ENCODE data around the gene RSRC1. TPM values are rescaled to one million over a fixed set of nuclear protein-coding genes. Genes with fewer than 3 reads are reported as not detected.

The RSRC1 gene
- total and polyA plus RNA-seq, 7 donors, result 14.9 to 60.7 (median 41.0) TPM

DNA sequence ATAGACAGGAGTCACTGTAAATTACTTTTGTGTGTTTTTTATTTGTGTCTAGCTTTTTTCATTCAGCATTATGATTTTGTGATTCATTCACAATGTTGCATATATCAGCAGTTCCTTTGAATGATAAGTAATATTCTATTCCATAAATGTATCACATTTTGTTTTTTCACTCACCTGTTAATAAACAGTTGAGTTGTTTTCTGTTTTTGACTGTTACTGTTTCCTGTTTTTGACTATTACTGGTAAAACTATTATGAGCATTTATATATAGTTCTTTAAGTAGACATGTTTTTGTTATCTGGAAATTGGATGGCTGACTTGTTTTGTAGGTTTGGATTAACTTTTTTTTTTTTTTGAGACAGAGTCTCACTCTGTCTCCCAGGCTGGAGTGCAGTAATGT, 138.4 kb downstream of the RSRC1 start:
- H3K4me1 ChIP-seq, result no peaks in the 10 kb centered on the region
- TF ChIP-seq EP300 (IDR thresholded peaks at IDR 0.05), result no peak
- no peak overlapping the region for H3K4me3 ChIP-seq
- intact Hi-C loops (cut with DNase I), result no loop called here
- H3K36me3 ChIP-seq, result peaks cover 0 to 8% (median 0%) of the 10 kb centered on the region in 4 donors
- H3K27me3 ChIP-seq, result no peaks in the 10 kb centered on the region
- peaks cover 0 to 2% (median 0%) of the 10 kb centered on the region in 4 donors for H3K9me3 ChIP-seq
- no peak overlapping the region for H3K27ac ChIP-seq
- no peak for DNase-seq

DNA sequence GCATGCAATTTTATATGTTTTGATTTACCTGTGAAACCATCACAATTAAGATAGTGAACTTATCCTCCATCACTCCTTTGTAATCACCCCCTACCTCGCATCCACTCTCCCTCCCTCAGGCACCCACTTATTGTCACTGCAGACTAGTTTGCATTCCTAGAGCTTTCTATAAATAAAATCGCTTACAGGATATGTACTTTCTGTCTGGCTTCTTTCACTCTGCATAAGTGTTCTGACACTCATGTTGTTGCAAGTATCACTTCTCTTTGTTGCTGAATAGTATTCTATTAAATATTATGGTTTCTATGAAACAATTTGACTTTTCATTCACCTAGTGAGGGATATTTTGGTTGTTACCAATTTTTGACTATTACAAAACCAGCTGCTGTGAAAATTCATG, 139.3 kb downstream of the RSRC1 start:
- TF ChIP-seq EP300 (IDR thresholded peaks at IDR 0.05), result no peak
- no peak for TF ChIP-seq POLR2AphosphoS5 (IDR thresholded peaks at IDR 0.05)
- no peak for TF ChIP-seq POLR2A (IDR thresholded peaks at IDR 0.05)
- TF ChIP-seq, protein P1, sequence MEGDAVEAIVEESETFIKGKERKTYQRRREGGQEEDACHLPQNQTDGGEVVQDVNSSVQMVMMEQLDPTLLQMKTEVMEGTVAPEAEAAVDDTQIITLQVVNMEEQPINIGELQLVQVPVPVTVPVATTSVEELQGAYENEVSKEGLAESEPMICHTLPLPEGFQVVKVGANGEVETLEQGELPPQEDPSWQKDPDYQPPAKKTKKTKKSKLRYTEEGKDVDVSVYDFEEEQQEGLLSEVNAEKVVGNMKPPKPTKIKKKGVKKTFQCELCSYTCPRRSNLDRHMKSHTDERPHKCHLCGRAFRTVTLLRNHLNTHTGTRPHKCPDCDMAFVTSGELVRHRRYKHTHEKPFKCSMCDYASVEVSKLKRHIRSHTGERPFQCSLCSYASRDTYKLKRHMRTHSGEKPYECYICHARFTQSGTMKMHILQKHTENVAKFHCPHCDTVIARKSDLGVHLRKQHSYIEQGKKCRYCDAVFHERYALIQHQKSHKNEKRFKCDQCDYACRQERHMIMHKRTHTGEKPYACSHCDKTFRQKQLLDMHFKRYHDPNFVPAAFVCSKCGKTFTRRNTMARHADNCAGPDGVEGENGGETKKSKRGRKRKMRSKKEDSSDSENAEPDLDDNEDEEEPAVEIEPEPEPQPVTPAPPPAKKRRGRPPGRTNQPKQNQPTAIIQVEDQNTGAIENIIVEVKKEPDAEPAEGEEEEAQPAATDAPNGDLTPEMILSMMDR (IDR thresholded peaks at IDR 0.05), result no peak
- no peak overlapping the region for H3K4me3 ChIP-seq
- no peaks in the 10 kb centered on the region for H3K4me1 ChIP-seq
- no peaks in the 10 kb centered on the region for H3K27me3 ChIP-seq
- no peak overlapping the region for H3K27ac ChIP-seq
- 82 to 95% methylated on average over 2 of the region's 2 CpGs for WGBS, 2 donors
- peaks cover 0 to 8% (median 0%) of the 10 kb centered on the region in 4 donors for H3K36me3 ChIP-seq
- intact Hi-C loops (cut with DNase I), result no loop called here
- no peaks in the 10 kb centered on the region for H3K9me3 ChIP-seq
- DNase-seq, result no peak

DNA sequence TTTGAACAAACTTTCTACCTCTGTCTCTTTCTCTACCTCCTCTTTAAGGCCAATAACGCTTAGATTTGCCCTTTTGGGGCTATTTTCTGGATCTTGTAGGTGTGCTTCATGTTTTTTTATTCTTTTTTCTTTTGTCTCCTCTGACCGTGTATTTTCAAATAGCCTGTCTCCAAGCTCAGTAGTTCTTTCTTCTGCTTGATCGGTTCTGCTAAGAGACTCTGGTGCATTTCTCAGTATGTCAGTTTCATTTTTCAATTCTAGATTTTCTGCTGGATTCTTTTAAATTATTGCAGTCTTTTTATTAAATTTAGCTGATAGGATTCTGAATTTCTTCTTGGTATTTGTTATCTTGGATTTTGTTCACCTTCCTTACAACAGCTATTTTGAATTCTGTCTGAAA, 148.7 kb downstream of the RSRC1 start:
- 78 to 80% methylated on average over 3 of the region's 3 CpGs for WGBS, 2 donors
- Histone ChIP-seq H3K9me3 (peaks cover 0 to 3% (median 0%) of the 10 kb centered on the region in 4 donors), H3K27me3 (no peaks in the 10 kb centered on the region), H3K36me3 (no peaks in the 10 kb centered on the region), H3K27ac (no peak overlapping the region), H3K4me3 (no peak overlapping the region), H3K4me1 (no peaks in the 10 kb centered on the region)
- intact Hi-C loops (cut with DNase I), result no loop called here
- no peak for DNase-seq
- TF ChIP-seq POLR2AphosphoS5 (IDR thresholded peaks at IDR 0.05) (no peak), POLR2A (IDR thresholded peaks at IDR 0.05) (no peak), EP300 (IDR thresholded peaks at IDR 0.05) (no peak)
- TF ChIP-seq, protein P1 (IDR thresholded peaks at IDR 0.05), result no peak

DNA sequence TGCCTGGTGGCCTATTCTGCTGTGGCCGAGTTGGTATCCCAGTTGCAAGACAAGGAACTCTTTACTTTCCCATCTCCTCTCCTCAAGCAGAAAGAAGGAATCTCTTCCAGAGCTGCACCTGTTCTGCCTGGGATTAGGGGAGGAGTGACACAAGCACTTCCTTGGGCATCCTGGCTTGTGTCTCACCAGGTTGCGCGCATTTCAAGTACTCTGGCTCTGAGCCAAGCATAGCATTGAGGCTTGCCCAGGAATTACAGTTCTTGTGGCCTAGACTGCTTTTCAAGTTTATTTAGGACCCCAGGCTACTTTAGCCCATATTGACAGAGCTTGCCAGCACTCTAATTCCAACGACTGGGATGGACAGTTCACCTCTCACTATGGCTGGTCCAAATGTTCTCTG, 150.5 kb downstream of the RSRC1 start:
- Histone ChIP-seq H3K36me3 (no peaks in the 10 kb centered on the region), H3K4me1 (no peaks in the 10 kb centered on the region), H3K4me3 (no peak overlapping the region), H3K9me3 (peaks cover 0 to 3% (median 0%) of the 10 kb centered on the region in 4 donors), H3K27me3 (no peaks in the 10 kb centered on the region), H3K27ac (no peak overlapping the region)
- 94 to 95% methylated on average over 4 of the region's 4 CpGs for WGBS, 2 donors
- TF ChIP-seq, protein P1 (IDR thresholded peaks at IDR 0.05), result no peak
- TF ChIP-seq POLR2AphosphoS5 (IDR thresholded peaks at IDR 0.05), result no peak
- no peak for TF ChIP-seq EP300 (IDR thresholded peaks at IDR 0.05)
- no peak for TF ChIP-seq POLR2A (IDR thresholded peaks at IDR 0.05)
- intact Hi-C loops (cut with DNase I), result no loop called here
- DNase-seq, result no peak

DNA sequence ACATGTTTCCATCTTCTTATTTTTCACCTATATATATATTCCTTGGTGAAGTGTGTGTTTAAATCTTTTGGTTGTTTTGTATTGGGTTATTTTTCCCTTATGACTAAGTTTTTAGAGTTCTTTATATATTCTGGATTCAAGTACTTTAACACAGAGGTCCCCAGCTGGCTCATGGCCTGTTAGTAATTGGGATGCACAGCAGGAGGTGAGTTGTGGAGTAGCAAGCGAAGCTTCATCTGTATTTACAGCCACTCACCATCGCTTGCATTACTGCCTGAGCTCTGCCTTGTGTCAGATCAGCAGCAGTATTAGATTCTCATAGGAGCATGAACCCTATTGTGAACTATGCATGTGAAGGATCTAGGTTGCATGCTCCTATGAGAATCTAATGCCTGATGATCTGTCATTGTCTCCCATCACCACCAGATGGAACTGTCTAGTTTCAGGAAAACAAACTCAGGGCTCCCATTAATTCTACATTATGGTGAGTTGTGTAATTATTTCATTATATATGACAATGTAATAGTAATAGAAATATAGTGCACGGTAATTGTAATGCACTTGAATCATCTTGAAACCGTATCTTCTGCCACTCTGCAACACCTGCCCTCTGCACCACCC, 151.6 kb downstream of the RSRC1 start:
- H3K4me1 ChIP-seq, result no peaks in the 10 kb centered on the region
- 84 to 97% methylated on average over 4 of the region's 4 CpGs for WGBS, 2 donors
- no peaks in the 10 kb centered on the region for H3K27me3 ChIP-seq
- DNase-seq, result no peak
- no peak overlapping the region for H3K27ac ChIP-seq
- H3K36me3 ChIP-seq, result no peaks in the 10 kb centered on the region
- intact Hi-C loops (cut with DNase I), result no loop called here
- TF ChIP-seq, protein P1 (IDR thresholded peaks at IDR 0.05), result no peak
- no peak for TF ChIP-seq POLR2AphosphoS5 (IDR thresholded peaks at IDR 0.05)
- no peak for TF ChIP-seq POLR2A (IDR thresholded peaks at IDR 0.05)
- TF ChIP-seq EP300 (IDR thresholded peaks at IDR 0.05), result no peak
- H3K9me3 ChIP-seq, result peaks cover 0 to 9% (median under 1%) of the 10 kb centered on the region in 4 donors
- H3K4me3 ChIP-seq, result no peak overlapping the region

All from sigmoid colon (tissue), 7 donors.